Measurements from ENCODE around the gene C10orf90.

Gene C10orf90

GRCh38 chr10:126671402-126671975 lies 996 bp upstream of the C10orf90 start:
- DNase-seq: no peak

- no peak for DNase-seq
These were observed 385 bp upstream of the C10orf90 start for GRCh38 chr10:126670895-126671261.

DNA sequence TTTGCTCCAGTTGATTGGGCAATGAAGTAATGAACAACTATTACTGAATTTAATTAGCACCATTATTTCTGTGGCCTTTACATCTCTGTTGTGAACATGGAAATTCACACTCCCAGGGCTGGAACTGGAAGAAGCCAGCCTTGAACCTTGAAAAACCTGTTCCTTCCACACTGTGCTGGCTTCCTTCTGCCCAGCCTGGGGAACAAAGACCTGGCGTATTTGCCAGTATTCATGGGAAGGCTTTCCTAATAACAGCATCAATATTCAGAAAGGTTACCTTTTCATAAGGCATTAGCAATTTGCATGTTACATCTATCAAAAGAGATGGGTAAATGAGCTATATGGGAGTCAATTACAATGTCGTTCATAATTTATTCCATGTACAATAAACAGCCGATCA lies 1.3 kb downstream of the C10orf90 start:
- no peak for DNase-seq

- no peak for DNase-seq
These were observed 2.0 kb downstream of the C10orf90 start for GRCh38 chr10:126668505-126668904.

DNA sequence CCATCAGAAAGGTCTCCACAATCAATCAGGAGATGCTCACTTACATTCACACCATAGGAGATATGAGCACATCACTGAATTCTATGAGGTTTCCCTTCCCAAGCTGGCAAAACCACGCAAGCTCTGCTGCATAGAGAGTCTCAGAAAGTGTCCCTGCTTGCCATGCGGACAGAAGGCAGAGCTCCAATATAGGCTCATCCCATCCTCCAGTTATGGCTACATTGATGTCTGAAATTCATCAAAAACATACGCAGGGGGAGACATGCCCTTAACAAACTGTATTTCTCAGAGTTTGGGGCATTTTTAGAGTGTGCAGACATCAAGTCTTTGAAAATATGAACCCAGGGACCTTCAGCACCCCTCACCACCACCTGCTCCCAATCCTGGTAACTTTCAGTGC lies 2.9 kb downstream of the C10orf90 start:
- no peak for DNase-seq

GRCh38 chr10:126665207-126665606 lies 5.3 kb downstream of the C10orf90 start:
- no peak for DNase-seq

DNA sequence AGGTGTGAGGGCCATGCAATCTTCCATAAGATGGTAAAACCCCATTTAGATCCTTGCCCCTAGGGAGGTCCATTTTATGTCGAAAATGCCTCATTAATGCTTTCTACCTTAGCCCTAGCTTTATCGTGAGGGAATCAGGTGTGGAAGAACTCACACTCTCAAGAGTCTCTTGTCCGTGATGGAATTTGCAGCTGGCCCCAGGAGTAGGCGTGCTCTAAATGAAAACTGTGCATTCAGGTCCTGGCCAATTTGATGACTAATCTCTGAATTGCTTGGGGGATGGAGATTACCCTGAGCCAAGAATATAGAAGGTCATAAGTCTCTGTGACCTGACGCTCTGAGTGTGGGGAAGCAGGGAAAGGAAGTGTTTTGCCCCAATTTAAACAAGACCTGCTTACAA lies 6.6 kb downstream of the C10orf90 start:
- no peak for DNase-seq

DNA sequence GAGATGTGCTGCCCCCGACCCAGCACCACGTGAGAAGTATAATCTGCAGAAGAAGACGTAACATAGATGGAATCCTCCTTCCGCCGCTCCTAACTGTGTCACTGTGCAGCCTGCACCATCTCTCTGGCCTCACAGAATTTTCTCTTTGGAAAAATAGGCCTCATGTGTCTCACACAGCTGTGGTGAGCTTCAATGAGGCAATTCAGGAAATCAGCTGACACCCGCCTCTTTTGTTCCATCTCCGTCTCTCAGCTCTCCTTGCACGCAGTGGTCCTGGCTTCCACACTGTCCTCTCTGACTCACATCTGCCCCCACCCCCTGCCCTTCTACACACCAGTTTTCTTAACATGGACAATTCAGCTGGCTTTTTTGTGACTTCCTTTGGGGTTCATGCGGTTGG lies 7.2 kb downstream of the C10orf90 start:
- DNase-seq: no peak

DNA sequence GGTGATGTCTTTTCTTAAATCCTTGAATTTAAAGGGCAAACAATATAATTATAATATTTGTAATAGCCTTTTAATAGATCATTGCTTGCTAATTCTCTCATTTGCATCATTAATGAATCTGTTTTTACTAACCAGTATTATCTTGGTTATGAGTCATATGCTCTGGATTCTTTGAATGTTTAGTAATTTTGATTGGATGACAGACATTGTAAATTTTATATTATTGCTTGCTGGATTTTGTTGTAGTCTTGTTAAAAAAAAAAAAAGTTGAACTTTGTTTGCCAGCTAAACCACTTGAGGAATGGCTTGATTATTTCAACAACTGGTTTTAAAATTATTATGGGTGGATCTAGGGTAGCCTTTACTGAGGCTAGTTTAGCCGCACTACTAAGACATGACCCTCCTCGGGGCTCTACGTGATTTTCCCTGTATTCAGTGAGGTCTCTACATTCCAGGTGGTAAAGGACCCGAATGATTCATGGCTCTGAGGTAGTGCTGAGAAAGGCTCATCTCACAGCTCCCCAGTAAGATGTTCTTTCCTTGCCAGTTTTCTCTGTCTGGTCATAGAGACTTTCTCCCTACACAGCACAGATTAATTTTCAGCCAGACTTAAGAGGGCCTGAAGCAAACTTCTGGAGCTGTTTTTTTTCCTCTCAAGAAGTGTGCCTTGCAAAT lies 8.5 kb downstream of the C10orf90 start:
- no peak for DNase-seq

GRCh38 chr10:126661356-126661755 lies 9.1 kb downstream of the C10orf90 start:
- DNase-seq: no peak

- no peak for DNase-seq
These were observed 10.7 kb downstream of the C10orf90 start for GRCh38 chr10:126659750-126660149.

DNA sequence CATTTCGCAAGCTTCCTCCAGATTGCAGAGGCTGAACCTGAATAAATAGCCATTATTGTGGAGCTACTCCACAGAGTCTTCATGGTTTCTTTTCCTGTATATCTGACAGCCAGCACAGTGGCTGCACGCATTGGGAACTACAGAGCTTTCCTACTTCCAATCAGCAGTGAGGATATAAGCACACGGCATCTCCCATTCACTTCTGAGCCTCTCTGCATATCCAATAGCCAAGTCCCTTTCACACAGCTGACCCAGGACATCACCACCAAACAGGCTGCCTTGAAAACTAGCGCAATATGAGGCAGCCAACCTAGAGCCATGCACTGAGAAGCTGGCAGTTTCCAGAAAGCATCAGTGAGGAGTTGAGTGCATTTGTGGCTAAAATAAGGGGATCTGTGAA lies 11.6 kb downstream of the C10orf90 start:
- no peak for DNase-seq

DNA sequence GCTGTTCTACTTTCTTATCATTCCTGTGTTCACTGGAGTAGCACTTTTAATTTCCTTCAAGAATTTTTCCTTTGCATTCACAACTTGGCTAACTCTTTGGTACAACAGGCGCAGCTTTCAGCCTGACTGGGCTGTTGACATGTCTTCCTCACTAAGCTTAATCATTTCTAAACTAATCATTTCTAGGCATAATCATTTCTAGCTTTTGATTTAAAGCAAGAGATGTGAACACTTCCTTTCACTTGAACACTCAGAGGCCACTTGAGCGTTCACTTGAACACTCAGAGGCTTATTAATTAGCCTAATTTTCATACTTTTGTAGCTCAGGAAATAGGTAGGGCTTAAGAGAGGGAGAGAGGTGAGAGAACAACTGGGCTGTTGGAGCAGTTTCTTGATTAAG lies 15.9 kb downstream of the C10orf90 start:
- DNase-seq: no peak

DNA sequence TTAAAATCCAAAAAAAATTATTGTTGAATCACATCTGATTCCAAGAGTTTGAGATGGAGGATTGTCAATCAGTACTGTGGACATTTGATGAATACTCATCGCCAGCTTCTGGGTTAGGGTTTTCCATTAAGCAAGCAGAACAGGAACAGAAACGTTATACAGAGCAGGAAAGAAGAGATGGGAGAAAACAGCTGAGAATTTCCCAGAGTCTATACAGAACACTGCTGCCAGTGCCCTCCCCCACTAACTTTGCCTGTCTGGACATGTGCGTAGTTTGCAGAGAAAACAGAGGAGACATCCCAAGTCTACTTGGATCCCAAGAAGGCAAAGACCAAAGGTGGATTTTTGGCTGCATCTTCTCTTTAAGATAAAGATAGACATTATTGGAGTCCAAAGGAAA lies 19.0 kb downstream of the C10orf90 start:
- no peak for DNase-seq

GRCh38 chr10:126650161-126650560 lies 20.3 kb downstream of the C10orf90 start:
- no peak for DNase-seq

GRCh38 chr10:126647116-126647515 lies 23.4 kb downstream of the C10orf90 start:
- no peak for DNase-seq

DNA sequence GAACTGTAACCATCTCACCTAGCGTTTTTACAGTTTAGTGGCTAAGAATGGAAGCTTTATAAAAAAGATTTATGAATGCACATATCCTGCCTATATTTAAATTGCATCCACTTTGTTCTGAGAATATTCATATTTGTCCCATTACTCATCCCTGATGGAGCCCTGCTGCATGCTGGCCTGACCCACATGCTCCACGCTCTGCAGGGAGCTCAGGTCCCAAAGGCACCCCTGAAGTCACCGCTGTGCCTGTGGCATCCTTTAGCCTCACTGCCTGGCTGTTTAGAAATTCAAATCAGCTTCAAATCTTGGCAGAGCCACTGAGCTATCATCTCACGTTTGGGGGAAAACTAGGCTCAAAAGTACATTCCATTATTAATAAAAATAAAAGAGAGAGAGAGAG lies 24.4 kb downstream of the C10orf90 start:
- no peak for DNase-seq

DNA sequence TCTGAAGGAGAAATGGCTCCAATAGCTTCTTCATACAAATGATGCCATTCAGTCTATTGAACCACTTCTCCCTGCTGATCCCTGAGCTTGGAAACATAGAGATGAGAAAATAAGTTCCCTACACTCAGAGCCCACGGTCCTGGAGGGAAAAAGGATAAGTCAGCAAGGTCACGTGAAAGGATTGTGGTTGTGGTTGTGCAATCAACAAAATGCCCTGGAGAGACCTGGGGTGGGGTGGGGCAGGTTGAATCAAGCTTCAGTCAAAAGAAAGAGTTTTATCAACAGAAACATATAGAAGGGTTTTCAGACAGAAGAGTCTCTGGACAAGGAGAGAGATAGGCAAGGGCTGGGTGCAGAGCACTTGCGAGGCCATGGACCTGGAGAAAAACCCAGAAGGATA lies 30.1 kb downstream of the C10orf90 start:
- no peak for DNase-seq

- no peak for DNase-seq
These were observed 31.4 kb downstream of the C10orf90 start for GRCh38 chr10:126639084-126639483.

GRCh38 chr10:126638542-126638941 lies 32.0 kb downstream of the C10orf90 start:
- DNase-seq: no peak

- no peak for DNase-seq
These were observed 33.0 kb downstream of the C10orf90 start for GRCh38 chr10:126637501-126637900.

DNA sequence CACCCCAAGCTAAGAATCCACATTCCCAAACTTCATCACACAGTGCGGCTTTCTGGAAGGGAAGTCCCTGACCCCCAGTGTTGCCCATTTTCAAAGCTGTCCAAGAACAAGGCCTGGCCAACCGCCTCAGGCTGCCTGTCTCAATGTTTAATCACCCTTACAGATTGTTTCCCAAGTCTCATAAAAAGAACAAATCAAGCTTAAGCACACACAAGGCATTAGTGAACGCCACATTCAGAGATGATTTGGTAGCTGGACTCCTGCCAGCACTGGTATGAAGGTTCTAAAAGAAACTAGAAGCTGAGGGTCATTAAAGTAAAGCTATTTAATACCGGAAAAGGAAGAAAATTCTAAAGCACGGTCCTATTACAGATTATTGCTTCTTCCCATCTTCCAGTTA lies 35.6 kb downstream of the C10orf90 start:
- no peak for DNase-seq

DNA sequence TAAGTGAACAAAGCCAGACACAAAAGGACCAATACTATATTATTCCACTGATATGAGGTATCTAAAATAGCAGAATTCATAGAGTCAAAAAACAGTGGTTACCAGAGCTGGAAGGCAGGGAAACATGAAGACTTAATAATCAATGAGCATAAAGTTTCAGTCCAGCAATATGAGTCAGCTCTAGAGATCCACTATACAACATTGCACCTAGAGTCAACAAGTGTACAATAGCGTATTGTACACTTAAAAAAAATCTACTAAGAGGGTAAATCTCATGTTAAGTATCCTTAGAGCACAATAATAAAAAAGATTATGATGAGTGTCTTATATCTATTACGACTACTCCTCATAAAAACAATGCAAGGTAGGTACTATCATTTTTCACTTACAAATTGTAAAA lies 36.1 kb downstream of the C10orf90 start:
- DNase-seq: no peak

DNA sequence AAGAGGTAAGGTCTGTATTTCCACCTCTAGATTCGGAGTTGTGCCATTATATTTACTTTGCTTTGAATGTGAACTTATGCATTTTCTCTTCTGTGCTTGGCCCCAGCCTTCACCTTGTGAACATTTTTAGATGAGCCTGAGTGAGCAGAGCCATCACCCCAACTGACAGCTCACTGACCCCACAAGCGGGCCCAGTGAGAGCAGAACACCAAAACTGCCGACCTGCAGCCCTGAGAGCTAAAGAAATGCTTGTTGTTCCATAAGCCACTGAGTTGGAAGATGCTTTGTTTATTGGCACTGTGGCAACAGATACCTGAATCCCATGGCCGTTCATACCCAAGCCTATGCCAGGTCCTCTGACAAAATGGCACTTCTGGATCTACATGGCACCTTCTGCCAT lies 37.8 kb downstream of the C10orf90 start:
- DNase-seq: no peak
